Ishikawa (cell line): ENCODE measurements around the gene LGR6.

Source experiments
- CEBPB ChIP-seq: IDR thresholded peaks from 2 replicates; pipeline ENCODE4 v1.6.1; 2012
- CREB1 ChIP-seq: IDR thresholded peaks from 2 replicates; pipeline ENCODE4 v1.6.1; 2012; ENCODE audit warnings: low read depth
- EGR1 ChIP-seq: IDR thresholded peaks from 2 replicates; pipeline ENCODE4 v1.6.1; 2012
- EP300 ChIP-seq: IDR thresholded peaks from 2 replicates; pipeline ENCODE4 v1.6.1; 2012; ENCODE audit warnings: borderline replicate concordance
- FOXM1 ChIP-seq: IDR thresholded peaks from 2 replicates; pipeline ENCODE4 v1.6.1; 2012; ENCODE audit warnings: low read depth, borderline replicate concordance
- MAX ChIP-seq: IDR thresholded peaks from 2 replicates; pipeline ENCODE4 v1.6.1; 2012
- NFIC ChIP-seq: IDR thresholded peaks from 2 replicates; pipeline ENCODE4 v1.6.1; 2012
- RAD21 ChIP-seq: IDR thresholded peaks from 2 replicates; pipeline ENCODE4 v1.6.1; 2012; ENCODE audit warnings: low read depth
- REST ChIP-seq: IDR thresholded peaks from 2 replicates; pipeline ENCODE4 v1.6.1; 2012; ENCODE audit warnings: low read depth, mild to moderate bottlenecking
- TAF1 ChIP-seq: IDR thresholded peaks from 2 replicates; pipeline ENCODE4 v1.6.1; 2012; ENCODE audit warnings: low read depth, mild to moderate bottlenecking
- TCF12 ChIP-seq: IDR thresholded peaks from 2 replicates; pipeline ENCODE4 v1.6.1; 2012; ENCODE audit warnings: low read depth
- TEAD4 ChIP-seq: IDR thresholded peaks from 2 replicates; pipeline ENCODE4 v1.6.1; 2012
- USF1 ChIP-seq: IDR thresholded peaks from 2 replicates; pipeline ENCODE4 v1.6.1; 2012
- YY1 ChIP-seq: IDR thresholded peaks from 2 replicates; pipeline ENCODE4 v1.6.1; 2012; ENCODE audit warnings: low read depth
- ZBTB7A ChIP-seq: IDR thresholded peaks from 2 replicates; pipeline ENCODE4 v1.6.1; 2012; ENCODE audit warnings: low read depth

The LGR6 gene

GRCh38 chr1:202172015-202172355, 21.6 kb upstream of the LGR6 start:
- TF ChIP-seq RAD21 (no peak), CEBPB (no peak), MAX (no peak), YY1 (no peak), ZBTB7A (no peak), TCF12 (no peak), USF1 (no peak), CREB1 (no peak), FOXM1 (no peak), TAF1 (no peak), REST (no peak), NFIC (no peak), EGR1 (no peak), TEAD4 (no peak), EP300 (no peak)

GRCh38 chr1:202173993-202174392, 19.6 kb upstream of the LGR6 start:
- TF ChIP-seq USF1 (no peak), ZBTB7A (no peak), TAF1 (no peak), FOXM1 (no peak), REST (no peak), NFIC (no peak), CREB1 (no peak), MAX (no peak), TCF12 (no peak), TEAD4 (no peak), RAD21 (no peak)

- TF ChIP-seq NFIC (no peak), CEBPB (no peak), FOXM1 (no peak), EGR1 (no peak), TCF12 (no peak), YY1 (no peak), MAX (no peak), TAF1 (no peak), USF1 (no peak), REST (no peak), RAD21 (no peak), TEAD4 (no peak), CREB1 (no peak), ZBTB7A (no peak), EP300 (no peak)
These were observed 16.4 kb upstream of the LGR6 start for GRCh38 chr1:202176949-202177927.
